Measurements from ENCODE around the gene MGAT4A.
"Not testable (repeated sequence)": the region's sequence is repeated elsewhere in the genome, so short reads cannot be mapped to it uniquely, and the experiment has no call there.

Gene MGAT4A

DNA sequence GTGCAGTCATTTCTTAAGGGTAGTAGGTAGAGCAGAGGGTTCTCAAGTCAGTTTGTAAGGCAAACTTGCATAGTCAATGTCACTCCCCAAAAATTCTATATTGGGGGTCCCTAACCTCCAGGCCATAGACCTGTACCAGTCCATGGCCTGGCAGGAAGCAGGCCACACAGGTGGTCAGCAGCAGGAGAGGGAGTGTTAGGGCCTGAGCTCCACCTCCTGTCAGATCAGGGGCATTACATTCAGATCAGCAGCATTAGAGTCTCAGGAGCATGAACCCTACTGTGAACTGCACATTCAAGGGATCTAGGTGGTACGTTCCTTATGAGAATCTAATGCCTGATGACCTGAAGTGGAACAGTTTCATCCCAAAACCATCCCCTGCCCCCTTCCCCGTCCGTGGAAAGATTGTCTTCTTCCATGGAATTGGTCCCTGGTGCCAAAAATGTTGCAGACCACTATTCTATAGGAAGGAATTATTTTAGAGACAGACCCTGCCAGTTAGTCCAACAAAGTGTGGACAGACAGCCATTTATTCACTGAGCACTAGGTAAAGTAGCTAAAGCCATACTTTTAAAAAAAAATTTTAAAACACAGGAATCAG lies 129.3 kb downstream of the MGAT4A start:
- DNase-seq = no peak

DNA sequence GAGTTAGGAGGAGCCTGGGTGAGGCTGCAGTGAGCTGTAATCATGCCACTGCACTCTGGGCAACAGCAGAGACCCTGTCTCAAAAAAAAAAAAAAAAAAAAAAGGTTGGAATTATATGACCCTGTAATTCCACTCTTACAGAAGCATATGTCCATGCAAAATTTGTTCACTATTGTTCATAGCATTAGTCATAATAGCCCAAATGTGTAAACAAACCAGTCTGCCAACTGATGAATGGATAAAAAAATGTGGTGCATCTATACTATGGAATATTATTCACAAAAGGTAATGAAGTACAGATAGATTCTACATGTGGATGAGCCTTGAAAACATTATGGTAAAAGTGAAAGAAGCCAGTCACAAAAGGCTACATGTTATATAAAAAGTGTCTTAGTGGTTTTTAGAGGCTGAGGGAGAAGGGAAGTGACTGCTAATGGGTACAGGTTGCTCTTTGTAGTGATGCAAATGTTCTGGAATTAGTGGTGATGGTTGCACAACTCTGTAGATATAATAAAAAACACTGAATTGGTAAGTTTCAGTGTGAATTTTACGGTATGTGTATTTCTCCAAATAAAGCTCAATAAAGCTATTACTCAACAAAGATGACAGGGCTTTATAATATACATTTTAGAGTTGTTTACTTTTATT lies 132.0 kb downstream of the MGAT4A start:
- no peak for DNase-seq

DNA sequence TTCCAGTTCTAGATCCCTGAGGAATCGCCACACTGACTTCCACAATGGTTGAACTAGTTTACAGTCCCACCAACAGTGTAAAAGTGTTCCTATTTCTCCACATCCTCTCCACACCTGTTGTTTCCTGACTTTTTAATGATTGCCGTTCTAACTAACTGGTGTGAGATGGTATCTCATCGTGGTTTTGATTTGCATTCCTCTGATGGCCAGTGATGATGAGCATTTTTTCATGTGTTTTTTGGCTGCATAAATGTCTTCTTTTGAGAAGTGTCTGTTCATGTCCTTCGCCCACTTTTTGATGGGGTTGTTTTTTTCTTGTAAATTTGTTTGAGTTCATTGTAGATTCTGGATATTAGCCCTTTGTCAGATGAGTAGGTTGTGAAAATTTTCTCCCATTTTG lies 136.3 kb downstream of the MGAT4A start:
- not testable (repeated sequence) for DNase-seq

DNA sequence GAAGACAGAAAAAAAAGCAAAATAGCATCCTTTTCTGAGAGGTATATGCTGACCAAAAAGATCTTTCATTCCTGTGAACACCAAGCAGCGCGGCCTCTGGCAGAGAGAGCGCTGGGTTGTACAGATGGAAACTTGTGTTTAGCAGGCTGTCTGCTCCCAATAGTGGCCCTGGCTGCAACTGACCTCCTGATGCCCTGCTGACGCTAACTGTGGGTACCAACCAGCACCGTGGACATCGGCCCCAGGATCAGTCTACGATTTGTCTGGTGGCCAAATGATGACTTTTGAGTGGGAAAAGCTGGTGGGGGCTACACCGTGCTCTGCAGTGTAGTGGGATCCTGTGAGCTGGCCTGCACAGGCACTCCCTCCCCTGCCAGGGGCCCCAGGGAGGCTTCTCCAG lies 138.4 kb downstream of the MGAT4A start:
- DNase-seq = no peak

DNA sequence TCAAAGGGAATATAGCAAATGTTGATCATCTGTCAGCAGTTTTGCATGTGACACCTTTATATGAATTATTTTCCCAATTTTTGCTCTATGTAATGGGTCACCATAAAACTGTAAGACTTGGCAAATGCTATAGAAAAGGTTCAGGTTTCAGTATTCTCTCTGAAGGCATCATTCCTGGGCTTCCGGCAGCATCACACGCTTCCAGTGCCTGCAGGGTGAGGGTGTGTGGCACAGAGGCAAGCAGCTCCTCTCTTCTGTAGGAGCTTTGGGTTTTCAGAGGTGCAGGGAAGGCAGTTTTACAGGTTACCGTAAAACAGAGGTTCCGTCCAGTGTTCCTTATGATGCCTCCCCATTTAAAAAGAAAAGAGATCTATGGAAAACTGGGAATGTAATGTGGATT lies 141.4 kb downstream of the MGAT4A start:
- DNase-seq = no peak

DNA sequence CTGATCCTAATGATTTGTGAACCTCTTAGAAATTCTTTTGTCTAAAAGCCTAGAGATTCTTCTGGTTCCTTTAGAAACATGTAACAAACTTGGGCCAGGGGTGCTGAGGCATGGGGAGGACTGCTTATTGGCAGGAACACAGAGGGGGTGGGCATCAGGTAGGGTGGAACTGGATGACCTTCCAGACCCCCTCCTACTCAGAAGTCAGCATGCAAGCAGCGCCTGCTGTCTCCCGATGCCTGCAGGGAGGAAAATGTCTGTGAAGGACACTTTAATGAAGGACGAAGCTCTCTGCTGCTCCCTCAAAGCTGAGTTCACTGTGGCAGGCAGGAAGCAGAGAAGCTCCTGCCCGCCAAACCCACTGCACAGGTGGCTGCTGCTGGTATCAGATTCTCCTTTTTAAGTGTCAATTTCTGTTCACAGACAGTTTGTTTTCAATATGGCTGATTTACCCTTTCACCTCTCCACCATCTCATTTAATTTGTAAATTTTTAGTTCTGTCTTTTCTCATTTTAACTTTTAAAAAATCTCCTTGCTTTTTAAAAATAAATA lies 142.0 kb downstream of the MGAT4A start:
- DNase-seq = no peak

DNA sequence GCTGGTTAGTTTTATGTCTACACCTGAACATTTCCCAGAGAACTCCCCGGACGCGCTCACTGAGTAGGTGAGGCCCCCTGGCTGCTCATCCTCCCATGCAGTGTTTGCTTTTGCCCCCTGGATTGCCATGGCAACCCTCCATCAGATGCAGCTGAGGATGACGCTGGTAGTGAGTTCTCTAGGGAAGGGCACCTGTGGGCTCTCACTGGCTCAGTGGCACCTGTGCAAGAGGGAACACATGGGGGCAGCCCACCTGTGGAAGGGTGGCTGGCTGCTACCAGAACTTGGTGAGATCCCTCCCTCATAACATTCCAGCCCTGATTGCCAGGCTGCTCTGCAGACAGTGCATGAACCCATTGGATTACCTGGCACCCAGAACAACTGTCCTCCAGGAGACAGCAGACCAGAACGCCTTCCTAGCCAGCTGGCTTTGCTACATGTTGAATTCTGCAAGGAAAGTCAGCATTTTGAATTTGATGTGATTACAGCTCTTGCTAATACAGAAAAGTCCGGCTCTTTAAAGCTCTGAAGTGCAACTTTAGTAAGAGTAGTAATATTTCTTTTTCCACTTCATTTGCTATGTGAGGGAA lies 144.3 kb downstream of the MGAT4A start:
- no peak for DNase-seq

DNA sequence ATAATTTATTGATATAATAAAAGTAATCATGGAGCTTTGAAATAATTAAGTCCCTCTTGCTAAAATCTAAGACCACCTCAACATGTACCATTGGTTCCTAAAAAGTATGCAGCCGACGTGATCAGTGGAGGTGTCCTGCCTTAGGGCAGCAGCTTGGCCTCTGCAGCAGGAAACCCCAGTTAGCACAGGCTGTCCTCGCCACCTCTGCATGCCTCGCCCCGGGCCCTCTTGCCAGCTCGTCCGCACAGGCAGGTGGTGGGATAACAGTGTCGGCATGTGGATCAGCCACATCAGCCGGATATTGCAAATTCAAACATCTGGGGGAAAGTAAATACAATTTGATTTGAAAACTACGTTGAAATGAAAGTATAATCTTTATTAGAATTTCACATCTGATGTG lies 145.5 kb downstream of the MGAT4A start:
- no peak for DNase-seq

DNA sequence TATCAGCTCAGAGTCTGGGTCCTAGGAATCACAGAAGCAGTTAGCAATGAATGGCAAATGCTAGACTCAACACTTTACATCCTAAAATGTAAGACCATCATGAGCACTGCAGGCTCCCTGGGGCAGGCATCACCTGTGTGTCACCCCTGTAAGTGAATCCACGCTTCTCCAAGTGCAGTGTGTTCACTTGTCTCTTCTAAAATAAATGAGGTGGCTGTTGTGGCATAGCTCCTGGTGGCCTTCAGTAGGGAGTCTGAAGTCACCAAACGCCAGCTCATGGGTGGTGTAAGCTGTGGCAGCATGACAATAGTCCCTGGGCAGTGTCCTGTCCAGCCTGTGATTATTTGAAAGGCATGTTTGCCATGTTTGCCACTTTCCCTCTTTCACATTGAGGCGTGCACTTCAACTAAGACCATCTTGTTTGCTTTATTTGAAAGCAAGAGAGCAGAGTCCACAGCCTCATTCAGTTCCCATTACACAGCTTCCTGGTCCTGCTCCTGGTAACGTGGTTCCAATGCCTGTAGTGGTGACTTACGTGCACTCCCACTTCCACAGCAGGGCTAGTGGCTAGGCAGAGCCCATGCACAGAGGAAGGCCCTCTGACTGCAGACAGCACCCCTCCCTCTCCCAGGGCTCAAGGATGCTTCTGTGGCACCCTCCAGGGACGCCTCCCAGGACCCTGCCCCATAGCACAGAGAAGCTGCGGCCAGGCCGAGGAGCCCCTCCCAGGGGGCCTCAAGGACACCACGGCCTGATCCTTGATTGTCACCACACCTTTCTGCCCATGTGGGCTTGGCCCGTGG lies 146.9 kb downstream of the MGAT4A start:
- no peak for DNase-seq

DNA sequence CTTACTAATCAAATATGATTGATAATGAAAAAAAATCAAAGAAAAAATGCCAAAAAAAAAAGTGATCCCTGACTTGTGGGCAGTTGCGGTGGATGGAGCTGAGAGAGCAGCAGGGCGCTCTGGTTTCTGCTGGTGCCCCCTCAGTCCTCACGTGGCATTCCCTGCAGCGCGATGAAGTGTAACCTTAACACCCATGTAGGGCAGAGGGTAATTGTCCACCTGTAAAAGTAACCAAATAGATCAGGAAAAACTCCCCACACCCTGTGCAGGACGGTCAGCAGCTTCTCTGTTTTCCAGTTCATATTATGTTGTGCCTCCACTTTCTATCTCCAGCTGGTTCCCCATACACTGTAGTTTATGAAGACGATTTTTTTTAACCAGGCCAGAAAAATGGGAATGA lies 147.7 kb downstream of the MGAT4A start:
- DNase-seq = no peak

DNA sequence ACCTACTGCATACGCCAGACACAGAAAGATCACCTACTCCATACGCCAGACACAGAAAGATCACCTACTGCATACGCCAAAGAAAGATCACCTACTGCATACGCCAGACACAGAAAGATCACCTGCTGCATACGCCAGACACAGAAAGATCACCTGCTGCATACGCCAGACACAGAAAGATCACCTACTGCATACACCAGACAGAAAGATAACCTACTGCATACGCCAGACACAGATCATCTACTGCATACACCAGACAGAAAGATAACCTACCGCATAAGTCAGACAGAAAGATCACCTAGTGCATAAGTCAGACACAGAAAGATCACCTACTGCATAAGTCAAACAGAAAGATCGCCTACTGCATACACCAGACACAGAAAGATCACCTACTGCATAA lies 148.4 kb downstream of the MGAT4A start:
- no peak for DNase-seq

DNA sequence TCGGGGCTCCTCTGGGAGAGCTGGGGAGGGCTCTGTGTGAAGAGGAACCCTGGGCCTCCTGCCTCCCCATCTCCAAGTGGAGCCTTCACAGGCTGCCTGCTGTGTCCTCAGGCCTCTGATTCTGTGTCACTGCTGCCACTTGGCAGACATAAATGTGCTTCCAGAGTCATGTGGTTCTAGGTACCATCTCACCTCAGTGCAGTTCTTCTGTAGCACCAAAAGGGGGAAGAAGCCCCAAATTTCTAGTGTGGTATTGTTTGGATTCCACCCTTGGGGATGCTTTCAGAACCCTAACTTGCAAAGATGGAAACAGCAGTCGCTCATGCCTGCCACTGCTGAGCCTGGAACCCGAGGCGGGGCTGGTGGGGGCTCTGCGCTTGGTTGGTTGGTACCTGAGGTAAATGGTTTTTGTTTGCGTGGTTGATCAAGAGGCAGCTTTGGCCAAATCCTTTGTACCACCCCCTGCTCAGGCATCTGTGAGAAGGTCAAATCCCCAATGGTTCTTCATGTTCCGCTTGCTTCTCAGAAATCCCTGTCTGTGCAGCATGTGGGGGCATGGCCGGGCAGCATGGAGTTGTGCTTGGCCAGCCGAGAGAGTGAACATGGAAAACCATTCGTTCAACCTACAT lies 150.2 kb downstream of the MGAT4A start:
- no peak for DNase-seq

DNA sequence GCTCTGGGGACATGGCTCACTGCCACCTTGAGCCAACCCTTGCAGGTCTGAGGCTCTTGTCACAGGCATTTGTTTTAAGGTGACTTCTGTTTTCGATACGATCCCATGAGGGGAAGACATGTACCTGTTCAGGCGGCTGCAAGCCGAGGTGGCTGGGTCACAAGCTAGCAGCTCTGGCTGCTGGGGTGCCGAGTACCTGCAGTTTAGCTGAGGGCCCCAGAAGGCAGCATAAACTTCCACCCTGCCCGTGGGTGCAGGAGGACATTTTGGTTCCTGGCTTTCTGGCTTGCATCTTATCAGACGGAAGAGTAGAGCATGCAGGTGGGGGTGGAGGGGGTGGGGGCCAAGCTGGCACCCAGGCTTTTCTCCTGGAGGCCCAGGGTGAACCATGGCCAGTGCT lies 151.0 kb downstream of the MGAT4A start:
- no peak for DNase-seq

DNA sequence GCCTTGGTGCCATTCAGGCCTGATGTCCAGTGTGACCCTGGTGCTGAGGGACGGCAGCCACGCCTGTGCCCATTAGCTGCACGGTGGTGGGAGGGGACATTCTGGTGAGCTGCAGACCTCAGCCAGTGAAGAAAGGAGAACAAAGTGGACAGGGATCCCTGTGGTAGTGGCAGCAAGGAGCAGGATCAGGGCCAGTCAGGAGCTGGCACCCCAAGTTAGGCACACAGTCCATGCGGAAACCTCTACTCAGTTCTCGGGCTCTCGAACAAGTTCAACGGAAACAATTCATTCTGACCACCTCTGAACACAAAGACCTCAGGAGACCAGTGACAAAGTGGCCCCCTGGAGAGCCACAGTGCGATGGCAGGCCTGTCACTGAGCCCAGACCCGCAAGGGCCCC lies 152.7 kb downstream of the MGAT4A start:
- DNase-seq = no peak

DNA sequence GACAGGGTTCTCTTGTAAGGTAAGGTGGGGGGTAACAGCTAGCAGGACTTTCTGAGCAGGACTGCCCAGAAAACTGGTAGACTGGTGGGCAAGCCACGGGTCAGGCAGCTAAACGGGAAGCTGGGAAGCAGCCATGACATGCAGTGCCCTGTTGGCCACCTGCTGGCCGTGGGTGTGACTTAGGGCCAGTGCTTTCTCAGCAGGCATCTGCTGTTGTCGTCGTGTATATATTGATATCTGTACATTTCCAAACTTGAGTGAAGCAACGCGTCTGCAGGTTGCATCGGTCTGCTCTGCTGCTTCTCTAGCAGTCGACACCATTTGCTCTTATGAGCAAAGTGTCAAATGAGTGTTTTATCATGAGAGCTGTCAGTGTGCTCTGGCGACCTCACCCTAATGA lies 153.6 kb downstream of the MGAT4A start:
- DNase-seq = no peak

DNA sequence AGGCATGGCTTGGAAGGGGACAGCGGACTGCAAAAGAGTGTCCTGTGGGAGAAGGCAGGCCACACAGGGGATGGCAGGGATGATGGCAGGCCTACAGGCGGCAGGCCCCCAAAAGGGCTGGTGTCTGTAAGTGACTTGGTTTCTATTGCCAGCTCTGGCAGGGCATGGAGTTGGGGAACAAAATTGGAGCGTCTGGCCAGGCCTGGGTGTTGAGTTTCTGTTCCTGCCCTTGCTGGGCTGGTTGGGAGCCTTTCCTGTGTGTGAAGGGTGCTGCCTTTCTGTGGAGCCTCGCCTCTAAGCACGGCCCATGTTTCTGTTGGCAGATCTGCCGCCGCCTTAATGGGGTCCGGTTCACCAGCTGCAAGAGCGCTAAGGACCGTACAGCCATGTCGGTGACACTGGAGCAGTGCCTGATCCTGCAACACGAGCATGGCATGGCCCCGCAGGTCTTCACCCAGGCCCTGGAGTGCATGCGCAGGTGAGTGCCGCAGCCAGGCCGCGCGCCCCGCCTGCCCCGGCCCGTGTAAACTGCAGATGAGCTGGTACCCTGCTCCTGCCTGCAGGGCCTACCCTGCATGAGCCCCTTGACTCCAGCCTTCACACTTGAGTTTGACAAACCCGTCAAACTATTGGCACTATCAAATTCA lies 154.1 kb downstream of the MGAT4A start:
- no peak for DNase-seq

DNA sequence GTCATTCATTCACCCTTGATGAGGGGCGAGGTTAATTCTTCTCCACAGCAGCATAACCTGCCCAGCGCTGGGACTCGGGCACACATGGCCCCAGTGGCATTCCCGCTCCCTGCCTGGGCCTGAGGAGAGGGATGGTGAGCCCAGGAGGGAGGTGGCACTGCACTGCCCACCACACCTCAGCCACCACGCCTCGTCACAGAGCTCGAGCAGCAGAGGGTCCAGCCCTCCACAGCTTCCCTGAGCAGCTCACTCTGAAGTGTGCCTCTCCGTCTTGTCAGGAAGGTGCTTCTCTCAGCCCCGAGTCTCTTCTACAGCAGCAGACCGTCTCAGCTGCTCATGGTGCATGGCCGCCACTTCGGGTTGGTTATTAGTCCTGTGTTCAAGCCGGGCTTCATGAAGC lies 157.5 kb downstream of the MGAT4A start:
- DNase-seq = no peak

DNA sequence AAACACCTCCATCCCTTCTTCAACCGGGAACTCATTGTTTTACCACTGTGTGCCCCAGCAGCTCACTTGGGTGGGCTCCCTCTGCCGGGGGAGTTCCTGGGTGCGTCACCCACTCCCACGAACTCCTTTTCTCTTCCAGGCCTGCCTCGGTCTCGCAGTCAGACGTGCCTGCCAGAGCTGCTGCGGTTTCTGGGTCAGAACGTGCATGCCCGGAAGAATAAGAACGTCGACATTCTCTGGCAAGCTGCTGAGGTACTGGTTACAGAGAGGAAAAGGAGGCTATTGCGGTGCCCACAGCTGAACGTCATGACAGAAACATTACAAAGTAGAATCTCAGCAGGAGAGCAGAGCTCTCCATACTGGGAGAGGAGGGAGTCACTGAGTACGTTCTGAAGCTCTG lies 158.3 kb downstream of the MGAT4A start:
- DNase-seq = no peak

DNA sequence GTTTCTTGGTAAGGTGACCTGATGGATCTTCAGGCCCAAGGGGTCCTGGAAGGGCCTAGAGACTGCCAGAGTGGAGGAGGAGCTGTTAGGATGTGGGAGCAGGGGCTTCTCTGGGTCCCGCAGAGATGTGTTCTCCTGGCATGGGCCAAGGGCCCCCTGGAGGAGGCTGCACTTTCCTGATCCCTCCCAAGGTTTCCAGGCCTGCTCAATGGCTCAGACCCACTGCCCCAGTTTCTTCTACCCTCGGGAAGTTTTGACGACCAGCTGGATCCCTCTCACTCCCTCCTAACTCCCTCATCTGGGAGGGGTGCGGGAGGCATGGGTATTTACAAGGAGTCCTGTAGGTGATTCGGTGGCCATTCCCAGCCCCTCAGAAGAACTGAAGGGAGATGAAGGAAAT lies 158.7 kb downstream of the MGAT4A start:
- DNase-seq = no peak

DNA sequence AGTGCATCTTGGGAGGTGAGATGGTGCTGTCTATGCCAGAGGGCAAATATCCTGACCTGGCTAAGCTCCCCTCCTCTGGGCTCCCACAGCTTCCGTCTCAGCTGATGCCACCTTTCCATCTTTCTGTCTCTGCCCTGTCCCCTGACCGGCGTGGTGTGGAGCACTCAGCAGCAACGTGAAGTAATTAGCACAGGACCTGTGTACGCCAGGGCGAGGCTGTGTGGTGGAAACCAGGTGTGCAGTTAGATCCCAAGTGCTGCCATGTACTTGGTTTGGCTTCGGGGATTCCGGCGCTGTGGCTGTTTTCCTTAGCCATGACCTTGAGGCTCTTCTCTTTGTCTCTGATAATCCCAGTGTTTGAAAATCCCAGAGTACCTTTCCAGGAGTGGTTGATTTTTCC lies 159.1 kb downstream of the MGAT4A start:
- no peak for DNase-seq

DNA sequence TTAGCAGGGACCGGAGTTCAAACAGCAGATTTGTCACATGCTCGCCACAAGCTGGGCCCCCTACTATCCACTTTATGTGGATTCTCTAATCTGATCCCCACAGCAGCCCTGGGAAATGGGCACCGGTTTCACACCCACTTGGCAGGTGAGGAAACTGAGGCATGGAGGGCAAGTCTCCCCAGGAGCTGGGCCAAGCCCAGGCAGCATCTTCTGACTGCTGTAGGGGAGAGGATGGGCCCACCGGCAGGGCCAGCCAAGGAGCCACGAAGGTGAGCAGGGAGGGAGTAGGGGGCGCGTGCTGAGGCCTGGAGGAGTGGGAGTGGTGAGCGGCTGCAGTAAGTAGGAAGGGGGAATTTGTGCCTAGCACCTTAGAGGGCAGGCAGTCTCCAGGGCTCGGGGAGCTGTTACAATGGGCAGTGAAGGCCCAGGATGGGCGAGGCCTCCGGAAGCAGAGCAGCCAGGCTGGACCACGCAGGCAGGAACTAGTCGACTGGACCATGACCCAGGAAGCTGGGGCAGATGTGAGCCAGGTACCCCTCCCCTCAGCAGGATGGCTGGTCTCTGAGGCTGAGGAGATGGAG lies 159.7 kb downstream of the MGAT4A start:
- DNase-seq = no peak

DNA sequence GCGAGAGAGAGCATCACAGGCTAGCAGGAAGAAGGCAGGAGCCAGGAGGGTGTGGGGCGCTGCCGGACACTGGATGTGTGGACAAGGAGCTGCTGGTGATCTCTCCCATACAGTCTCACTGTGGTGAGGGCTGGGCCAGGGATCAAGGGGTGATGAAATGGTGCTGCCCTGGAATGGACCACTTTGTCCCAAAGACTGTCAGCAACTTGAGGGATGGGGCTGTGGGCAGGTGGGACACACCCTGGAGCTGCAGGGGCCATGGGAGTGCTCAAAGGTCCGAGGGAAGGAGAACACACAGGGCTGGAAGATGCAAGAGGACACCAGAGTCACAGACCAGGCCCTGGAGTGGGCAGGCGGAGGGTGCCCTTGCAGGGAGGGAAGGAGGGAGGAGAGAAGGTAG lies 160.6 kb downstream of the MGAT4A start:
- DNase-seq = no peak

Data from activated gamma-delta T cell treated with Interleukin-2 at 50 U/mL for 16 hours (primary cell).